Testis (tissue), 3 donors: ENCODE measurements around the gene RASA3. TPM values are rescaled to one million over a fixed set of nuclear protein-coding genes. Genes with fewer than 3 reads are reported as not detected.

Experiments
- DNase-seq: peaks from one replicate; pipeline ENCODE4 v3.0.0-alpha.2; 2019
- H3K27ac ChIP-seq, 2 donors: fragments of 200-600 bp; sonication (generic); one replicate each; pipeline ENCODE4 v1.5.1; 2019
- H3K27me3 ChIP-seq: fragments of 200-600 bp; sonication (generic); one replicate; pipeline ENCODE4 v1.5.1; 2019
- H3K36me3 ChIP-seq: fragments of 200-600 bp; sonication (generic); one replicate; pipeline ENCODE4 v1.5.1; 2017; ENCODE audit warnings: low read depth; ENCODE audit errors: missing control alignments
- H3K4me1 ChIP-seq: fragments of 200-600 bp; sonication (generic); one replicate; pipeline ENCODE4 v1.5.1; 2019
- H3K4me3 ChIP-seq, 2 donors: fragments of 200-600 bp; sonication (generic); one replicate each; pipeline ENCODE4 v1.5.1; 2017 to 2019
- H3K9me3 ChIP-seq: fragments of 200-600 bp; sonication (generic); one replicate; pipeline ENCODE4 v1.5.1; 2017
- CTCF ChIP-seq, 3 experiments: fragments of 450-650 bp in 2 of 3; fragments of 200-600 bp in 1 of 3; sonication (generic) in 1 of 3; IDR thresholded peaks; one replicate each; pipeline ENCODE4 v1.5.1; 2016 to 2019; ENCODE audit warnings: antibody characterized with exemption in 3 of 3, mild to moderate bottlenecking in 2 of 3, moderate library complexity in 1 of 3
- POLR2A ChIP-seq: fragments of 450-650 bp; IDR thresholded peaks from one replicate; pipeline ENCODE4 v1.6.1; 2017; ENCODE audit warnings: antibody characterized with exemption, mild to moderate bottlenecking, moderate library complexity
- WGBS, 2 donors: methylation state at CpG; one replicate each; pipeline ENCODE4 v1.1.5; 2018; 5-methylcytosine and 5-hydroxymethylcytosine counted together
- intact Hi-C: fragments of 100-400 bp; cut with DNase I; formaldehyde crosslinking; loops from one replicate; pipeline ENCODE4 v1.15.1; 2023; ENCODE audit warnings: low total_unique reads
- polyA plus RNA-seq: library from polyadenylated mRNA; stranded (reverse); fragments of 350-450 nt; fragmentation: Illumina TruSeq; extraction: RNeasy Lipid Tissue Mini Kit (QIAGEN cat#74804); gene quantifications from one replicate; pipeline ENCODE4 v1.2.3, GENCODE V29; 2014; ENCODE audit warnings: low read depth, low replicate concordance; ENCODE audit not compliant: insufficient read depth
- total RNA-seq, 2 donors: library from RNA; depleted of rRNA; stranded (reverse); fragments of >200 nt; gene quantifications; one replicate each; pipeline ENCODE4 v1.2.3, GENCODE V29; 2016

RASA3 gene
- total and polyA plus RNA-seq, 3 donors from 2014 or later, result 13.2 to 21.6 (median 16.4) TPM

- no peaks in the 10 kb centered on the region for H3K9me3 ChIP-seq
- DNase-seq, result no peak
- peaks cover 5% of the 10 kb centered on the region for H3K4me1 ChIP-seq
- no peaks in the 10 kb centered on the region for H3K36me3 ChIP-seq
- intact Hi-C loops, result no loop called here
- no peak overlapping the region for H3K27ac ChIP-seq
- WGBS, 2 donors, result 85 to 94% methylated on average over 29 of the region's 29 CpGs
- TF ChIP-seq CTCF (IDR thresholded peaks at IDR 0.05), result no peak
- no peak for TF ChIP-seq POLR2A
- H3K27me3 ChIP-seq, result no peaks in the 10 kb centered on the region
- no peak overlapping the region for H3K4me3 ChIP-seq
Observed at GRCh38 chr13:113955235-113955634, 177.2 kb downstream of the RASA3 start.

DNA sequence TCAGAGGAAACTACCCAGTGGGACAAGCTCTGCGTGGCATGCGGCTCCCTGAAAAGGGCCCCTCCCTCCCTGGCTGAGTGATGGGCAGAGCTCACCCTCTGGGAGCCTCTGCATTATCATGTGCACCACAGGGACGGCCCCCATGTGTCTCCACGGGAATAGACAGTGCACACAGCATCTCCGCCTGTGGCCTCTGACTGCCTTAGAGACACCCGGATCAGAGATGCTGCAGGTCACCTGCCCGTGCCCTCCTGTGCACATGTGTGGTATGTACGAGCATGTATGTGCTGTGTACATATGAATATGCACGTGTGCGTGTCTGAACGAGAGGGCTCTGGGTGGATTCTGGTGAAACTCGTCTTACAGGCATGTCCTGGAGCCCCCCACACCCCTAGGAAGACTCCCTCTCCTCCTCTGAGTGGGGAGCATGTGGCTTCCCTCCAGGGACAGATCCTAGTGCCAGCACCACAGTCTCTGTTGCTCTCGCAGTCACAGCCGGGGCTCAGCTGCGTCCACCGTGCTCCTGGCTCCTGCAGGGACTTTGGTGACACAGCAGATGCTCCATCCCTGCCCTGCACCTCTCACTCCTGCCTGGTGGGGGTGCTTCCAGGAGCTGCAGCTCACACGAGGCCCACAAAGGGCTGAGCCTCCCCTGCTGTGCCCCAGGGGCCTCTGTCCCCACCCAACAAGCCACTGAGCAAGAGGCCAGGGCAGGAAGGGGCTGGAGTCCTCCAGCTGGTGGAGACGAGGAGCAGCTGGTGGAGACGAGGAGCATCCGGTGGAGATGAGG, 178.2 kb downstream of the RASA3 start:
- WGBS, 2 donors, result 84 to 93% methylated on average over 14 to 20 of the region's 20 CpGs
- no peak for DNase-seq
- no peak overlapping the region for H3K27ac ChIP-seq
- no peak for TF ChIP-seq CTCF (IDR thresholded peaks at IDR 0.05)
- TF ChIP-seq POLR2A, result no peak
- H3K4me3 ChIP-seq, result no peak overlapping the region
- H3K9me3 ChIP-seq, result no peaks in the 10 kb centered on the region
- intact Hi-C loops, result loop anchor here (5.0 kb wide), 1 partner anchor 273 kb away; no protein-coding TSS in a partner anchor
- H3K27me3 ChIP-seq, result no peaks in the 10 kb centered on the region
- no peaks in the 10 kb centered on the region for H3K36me3 ChIP-seq
- peaks cover 5% of the 10 kb centered on the region for H3K4me1 ChIP-seq

DNA sequence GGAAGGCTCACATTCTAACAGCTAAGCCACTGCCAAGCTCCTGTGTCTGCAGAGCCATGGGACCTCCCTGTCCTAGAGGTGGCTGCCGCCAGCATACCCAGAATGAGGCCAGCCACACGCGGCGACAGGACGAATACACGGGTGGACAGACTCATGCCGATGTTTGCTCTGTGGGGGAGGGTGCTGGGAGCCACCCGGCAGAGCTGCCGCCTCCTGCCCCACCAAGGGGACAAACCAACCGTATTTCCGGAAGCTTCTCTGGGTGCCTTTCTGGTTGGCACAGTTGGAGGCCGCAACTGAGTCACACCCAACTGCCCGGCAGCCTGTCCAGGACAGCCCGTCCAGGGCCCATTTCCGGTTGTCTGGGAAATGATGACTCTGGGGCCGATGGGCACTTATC, 178.9 kb downstream of the RASA3 start:
- no peaks in the 10 kb centered on the region for H3K9me3 ChIP-seq
- H3K27me3 ChIP-seq, result no peaks in the 10 kb centered on the region
- peaks cover 5% of the 10 kb centered on the region for H3K4me1 ChIP-seq
- 86 to 94% methylated on average over 12 to 16 of the region's 16 CpGs for WGBS, 2 donors
- TF ChIP-seq CTCF (IDR thresholded peaks at IDR 0.05) (no peak), POLR2A (no peak)
- no peak overlapping the region for H3K27ac ChIP-seq
- intact Hi-C loops, result loop anchor here (5.0 kb wide), 1 partner anchor 274 kb away; no protein-coding TSS in a partner anchor
- no peak for DNase-seq
- H3K4me3 ChIP-seq, result no peak overlapping the region
- no peaks in the 10 kb centered on the region for H3K36me3 ChIP-seq

GRCh38 chr13:113952983-113953520, 179.4 kb downstream of the RASA3 start:
- intact Hi-C loops, result loop anchor here (5.0 kb wide), 1 partner anchor 274 kb away; no protein-coding TSS in a partner anchor
- no peak for DNase-seq

More at GRCh38 chr13:113952983-113953520, 179.4 kb downstream of the RASA3 start:
- Histone ChIP-seq H3K27me3 (no peaks in the 10 kb centered on the region), H3K4me3 (no peak overlapping the region), H3K36me3 (no peaks in the 10 kb centered on the region), H3K4me1 (peaks cover 5% of the 10 kb centered on the region), H3K9me3 (no peaks in the 10 kb centered on the region), H3K27ac (no peak overlapping the region)
- TF ChIP-seq CTCF (IDR thresholded peaks at IDR 0.05), result no peak
- TF ChIP-seq POLR2A, result no peak
- 95% methylated on average over 16 to 18 of the region's 18 CpGs for WGBS, 2 donors
